GM18526 (cell line): ENCODE results near the gene FAM50B.

Source experiments
- POLR2A ChIP-seq: IDR thresholded peaks from 3 replicates; pipeline ENCODE4 v1.6.1; 2011; ENCODE audit not compliant: insufficient read length; ENCODE audit errors: extremely low read depth

FAM50B gene

GRCh38 chr6:3871939-3872338, 22.8 kb downstream of the FAM50B start:
- TF ChIP-seq POLR2A: no peak

GRCh38 chr6:3872370-3872854, 23.2 kb downstream of the FAM50B start:
- no peak for TF ChIP-seq POLR2A

- no peak for TF ChIP-seq POLR2A
Measured at GRCh38 chr6:3873051-3873450, 23.9 kb downstream of the FAM50B start.

GRCh38 chr6:3874069-3874468, 24.9 kb downstream of the FAM50B start:
- TF ChIP-seq POLR2A: no peak

GRCh38 chr6:3875486-3875885, 26.3 kb downstream of the FAM50B start:
- no peak for TF ChIP-seq POLR2A

GRCh38 chr6:3876101-3876500, 26.9 kb downstream of the FAM50B start:
- TF ChIP-seq POLR2A: no peak

- no peak for TF ChIP-seq POLR2A
Measured at GRCh38 chr6:3876866-3877265, 27.7 kb downstream of the FAM50B start.

GRCh38 chr6:3878048-3878666, 29.0 kb downstream of the FAM50B start:
- TF ChIP-seq POLR2A: no peak

- no peak for TF ChIP-seq POLR2A
Measured at GRCh38 chr6:3879194-3879952, 30.2 kb downstream of the FAM50B start.

- no peak for TF ChIP-seq POLR2A
Measured at GRCh38 chr6:3881711-3882421, 32.7 kb downstream of the FAM50B start.

- TF ChIP-seq POLR2A: no peak
Measured at GRCh38 chr6:3882431-3882830, 33.3 kb downstream of the FAM50B start.

- no peak for TF ChIP-seq POLR2A
Measured at GRCh38 chr6:3882866-3883265, 33.7 kb downstream of the FAM50B start.

- TF ChIP-seq POLR2A: no peak
Measured at GRCh38 chr6:3884007-3884745, 35.0 kb downstream of the FAM50B start.

- TF ChIP-seq POLR2A: no peak
Measured at GRCh38 chr6:3885262-3886036, 36.3 kb downstream of the FAM50B start.
